Brain microvascular endothelial cell (primary cell): ENCODE data around the gene FBRSL1.

Source experiments
- DNase-seq: peaks from one replicate; pipeline ENCODE4 v3.0.0-alpha.2; 2020
- H3K27ac ChIP-seq: fragments of 250-450 bp; sonication (Bioruptor Pico); 2 replicates; pipeline ENCODE4 v1.5.1; 2020; ENCODE audit warnings: mild to moderate bottlenecking, moderate library complexity
- H3K27me3 ChIP-seq: fragments of 250-450 bp; sonication (Bioruptor Pico); replicated peaks from 2 replicates; pipeline ENCODE4 v1.5.1; 2020; ENCODE audit warnings: mild to moderate bottlenecking
- H3K36me3 ChIP-seq: fragments of 250-450 bp; sonication (Bioruptor Pico); replicated peaks from 2 replicates; pipeline ENCODE4 v1.5.1; 2020; ENCODE audit warnings: mild to moderate bottlenecking
- H3K4me3 ChIP-seq: 2 replicates; pipeline ENCODE4 v1.5.1; 2011; ENCODE audit warnings: low read depth, mild to moderate bottlenecking, control low read depth, low read length, moderate library complexity
- in situ Hi-C: cut with HindIII; loops from 2 replicates; pipeline ENCODE4 v1.10.0; 2017; ENCODE audit warnings: low sequenced_read_pairs, low pct_ligation_motif_present
- TF ChIP-seq, protein P1 (sequence below): IDR thresholded peaks from 2 replicates; pipeline ENCODE4 v1.5.1; 2011; ENCODE audit warnings: low read depth, mild to moderate bottlenecking, moderate library complexity, low read length, control low read depth, inconsistent platforms; ENCODE audit errors: missing control alignments

FBRSL1 gene

GRCh38 chr12:132476421-132476820 lies 13.5 kb upstream of the FBRSL1 start:
- in situ Hi-C loops = no loop called here

DNA sequence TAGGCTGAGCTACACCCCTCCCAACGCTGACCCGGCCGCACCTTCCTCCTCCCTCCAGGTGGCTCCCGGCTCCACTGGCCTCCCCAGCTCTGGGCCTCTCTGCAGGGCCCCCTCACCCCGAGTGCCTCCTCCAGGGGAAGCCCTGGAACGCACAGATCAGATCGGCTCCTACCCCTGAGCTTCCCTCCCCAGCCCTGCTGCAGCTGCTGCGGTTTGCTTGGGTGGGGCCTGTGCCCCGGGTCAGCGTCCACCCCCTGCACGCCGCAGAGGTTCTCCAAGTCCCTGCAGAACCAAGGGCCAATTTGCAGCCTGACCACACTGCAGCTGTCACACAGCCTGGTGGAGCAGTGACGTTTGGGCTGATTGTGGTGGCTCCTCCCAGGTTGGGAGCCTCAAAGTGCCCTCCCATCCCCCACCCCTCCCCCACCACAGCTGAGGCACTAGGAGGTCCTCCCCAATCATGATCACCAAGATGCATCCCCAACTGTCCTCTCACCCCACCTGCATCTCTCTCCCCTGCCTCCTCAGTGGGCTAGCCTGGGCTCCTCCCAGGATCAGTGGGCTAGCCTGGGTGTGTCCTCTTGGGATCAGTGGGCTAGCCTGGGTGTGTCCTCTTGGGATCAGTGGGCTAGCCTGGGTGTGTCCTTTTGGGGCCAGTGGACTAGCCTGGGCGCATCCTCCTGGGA lies 12.8 kb upstream of the FBRSL1 start:
- DNase-seq = no peak
- Histone ChIP-seq H3K4me3 (no peak overlapping the region), H3K36me3 (no peaks in the 10 kb centered on the region), H3K27ac (no peak overlapping the region), H3K27me3 (peaks cover 13% of the 10 kb centered on the region)
- TF ChIP-seq, protein P1, sequence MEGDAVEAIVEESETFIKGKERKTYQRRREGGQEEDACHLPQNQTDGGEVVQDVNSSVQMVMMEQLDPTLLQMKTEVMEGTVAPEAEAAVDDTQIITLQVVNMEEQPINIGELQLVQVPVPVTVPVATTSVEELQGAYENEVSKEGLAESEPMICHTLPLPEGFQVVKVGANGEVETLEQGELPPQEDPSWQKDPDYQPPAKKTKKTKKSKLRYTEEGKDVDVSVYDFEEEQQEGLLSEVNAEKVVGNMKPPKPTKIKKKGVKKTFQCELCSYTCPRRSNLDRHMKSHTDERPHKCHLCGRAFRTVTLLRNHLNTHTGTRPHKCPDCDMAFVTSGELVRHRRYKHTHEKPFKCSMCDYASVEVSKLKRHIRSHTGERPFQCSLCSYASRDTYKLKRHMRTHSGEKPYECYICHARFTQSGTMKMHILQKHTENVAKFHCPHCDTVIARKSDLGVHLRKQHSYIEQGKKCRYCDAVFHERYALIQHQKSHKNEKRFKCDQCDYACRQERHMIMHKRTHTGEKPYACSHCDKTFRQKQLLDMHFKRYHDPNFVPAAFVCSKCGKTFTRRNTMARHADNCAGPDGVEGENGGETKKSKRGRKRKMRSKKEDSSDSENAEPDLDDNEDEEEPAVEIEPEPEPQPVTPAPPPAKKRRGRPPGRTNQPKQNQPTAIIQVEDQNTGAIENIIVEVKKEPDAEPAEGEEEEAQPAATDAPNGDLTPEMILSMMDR = no peak
- in situ Hi-C loops = no loop called here

More at GRCh38 chr12:132476421-132476820, 13.5 kb upstream of the FBRSL1 start:
- Histone ChIP-seq H3K4me3 (no peak overlapping the region), H3K36me3 (no peaks in the 10 kb centered on the region), H3K27me3 (peaks cover 10% of the 10 kb centered on the region), H3K27ac (no peak overlapping the region)
- TF ChIP-seq, protein P1 = no peak
- DNase-seq = no peak

GRCh38 chr12:132477703-132478432 lies 12.1 kb upstream of the FBRSL1 start:
- Histone ChIP-seq H3K27me3 (peaks cover 14% of the 10 kb centered on the region), H3K27ac (no peak overlapping the region), H3K4me3 (no peak overlapping the region), H3K36me3 (no peaks in the 10 kb centered on the region)
- in situ Hi-C loops = no loop called here
- TF ChIP-seq, protein P1 = no peak
- DNase-seq = no peak

- Histone ChIP-seq H3K4me3 (no peak overlapping the region), H3K27me3 (peaks cover 14% of the 10 kb centered on the region), H3K27ac (no peak overlapping the region), H3K36me3 (no peaks in the 10 kb centered on the region)
- in situ Hi-C loops = no loop called here
- TF ChIP-seq, protein P1 = no peak
- DNase-seq = no peak
These were observed 11.5 kb upstream of the FBRSL1 start for GRCh38 chr12:132478433-132478803.

- TF ChIP-seq, protein P1 = peak; percentile 45
- in situ Hi-C loops = no loop called here
- Histone ChIP-seq H3K4me3 (no peak overlapping the region), H3K27ac (no peak overlapping the region), H3K27me3 (peaks cover 14% of the 10 kb centered on the region), H3K36me3 (no peaks in the 10 kb centered on the region)
- no peak for DNase-seq
These were observed 11.1 kb upstream of the FBRSL1 start for GRCh38 chr12:132478845-132479244.
